HepG2 (cell line): Measurements from ENCODE around the gene DPY19L1. TPM values are rescaled to one million over a fixed set of nuclear protein-coding genes. Genes with fewer than 3 reads are reported as not detected.

ENCODE experiments used
- ATAD3A ChIP-seq: sonication (generic); formaldehyde crosslinking; IDR thresholded peaks from 2 replicates; pipeline ENCODE4 v1.4.0; 2020; ENCODE audit warnings: missing genetic modification reagents
- ATRX ChIP-seq: sonication (generic); formaldehyde crosslinking; IDR thresholded peaks from 2 replicates; pipeline ENCODE4 v1.4.0; 2020; ENCODE audit warnings: missing genetic modification reagents, borderline replicate concordance
- BCL6 ChIP-seq: IDR thresholded peaks from 2 replicates; pipeline ENCODE4 v1.6.1; 2016; ENCODE audit warnings: missing genetic modification reagents, missing compliant biosample characterization
- BRD4 ChIP-seq: sonication (generic); formaldehyde crosslinking; IDR thresholded peaks from 2 replicates; pipeline ENCODE4 v1.4.0; 2020; ENCODE audit warnings: missing genetic modification reagents
- CEBPB ChIP-seq: IDR thresholded peaks from 2 replicates; pipeline ENCODE4 v1.6.1; 2011; ENCODE audit warnings: low read depth, low read length, improper control_type of control experiment, borderline replicate concordance
- EP300 ChIP-seq, 3 experiments: sonication (generic) in 1 of 3; formaldehyde crosslinking in 1 of 3; IDR thresholded peaks; 2 replicates each; pipeline versions ENCODE4 v1.5.1 to v1.6.1; 2011 to 2020; ENCODE audit warnings: low read depth in 2 of 3, low read length in 2 of 3, borderline replicate concordance in 1 of 3, improper control_type of control experiment in 1 of 3, mild to moderate bottlenecking in 1 of 3, missing genetic modification reagents in 1 of 3, moderate library complexity in 1 of 3
- FOXO4 ChIP-seq: sonication (generic); formaldehyde crosslinking; conservative IDR thresholded peaks from 2 replicates; pipeline ENCODE4 v1.8.1; 2023; ENCODE audit warnings: missing genetic modification reagents
- GMEB2 ChIP-seq: IDR thresholded peaks from 2 replicates; pipeline ENCODE4 v1.6.1; 2016; ENCODE audit warnings: missing biosample characterization, missing genetic modification reagents, low read depth
- GZF1 ChIP-seq: sonication (generic); formaldehyde crosslinking; IDR thresholded peaks from 2 replicates; pipeline ENCODE4 v1.5.1; 2020; ENCODE audit warnings: mild to moderate bottlenecking, missing genetic modification reagents
- HDAC1 ChIP-seq: sonication (generic); formaldehyde crosslinking; IDR thresholded peaks from 2 replicates; pipeline ENCODE4 v1.5.1; 2020; ENCODE audit warnings: mild to moderate bottlenecking, missing genetic modification reagents
- JUNB ChIP-seq: sonication (generic); formaldehyde crosslinking; IDR thresholded peaks from 2 replicates; pipeline ENCODE4 v1.8.0; 2022; ENCODE audit warnings: missing genetic modification reagents, mild to moderate bottlenecking, borderline replicate concordance
- KMT2B ChIP-seq: IDR thresholded peaks from 2 replicates; pipeline ENCODE4 v1.6.1; 2016; ENCODE audit warnings: missing genetic modification reagents, missing compliant biosample characterization
- MZF1 ChIP-seq: sonication (generic); formaldehyde crosslinking; IDR thresholded peaks from 2 replicates; pipeline ENCODE4 v1.8.1; 2023; ENCODE audit warnings: mild to moderate bottlenecking, missing genetic modification reagents, borderline replicate concordance
- NR2F6 ChIP-seq, 2 experiments: IDR thresholded peaks; 2 replicates each; pipeline ENCODE4 v1.6.1; 2016; ENCODE audit warnings: antibody characterized with exemption in 1 of 2, mild to moderate bottlenecking in 1 of 2
- SNAPC5 ChIP-seq: sonication (generic); formaldehyde crosslinking; IDR thresholded peaks from 2 replicates; pipeline ENCODE4 v1.8.1; 2023; ENCODE audit warnings: mild to moderate bottlenecking, missing genetic modification reagents, borderline replicate concordance
- TCF7 ChIP-seq: sonication (generic); IDR thresholded peaks from 2 replicates; pipeline ENCODE4 v1.6.1; 2016; ENCODE audit warnings: antibody characterized with exemption, low read depth
- TRAFD1 ChIP-seq: sonication (generic); formaldehyde crosslinking; IDR thresholded peaks from 2 replicates; pipeline ENCODE4 v1.5.1; 2020; ENCODE audit warnings: missing genetic modification reagents, mild to moderate bottlenecking, borderline replicate concordance
- ZBTB25 ChIP-seq: IDR thresholded peaks from 2 replicates; pipeline ENCODE4 v1.6.1; 2018; ENCODE audit warnings: missing genetic modification reagents
- ZFAT ChIP-seq: sonication (generic); formaldehyde crosslinking; conservative IDR thresholded peaks from 2 replicates; pipeline ENCODE4 v1.8.1; 2023; ENCODE audit warnings: missing genetic modification reagents, inconsistent platforms
- ZNF17 ChIP-seq: sonication (generic); formaldehyde crosslinking; IDR thresholded peaks from 2 replicates; pipeline ENCODE4 v1.5.0; 2020; ENCODE audit warnings: mild to moderate bottlenecking, missing genetic modification reagents
- ZNF30 ChIP-seq: sonication (generic); formaldehyde crosslinking; IDR thresholded peaks from 2 replicates; pipeline ENCODE4 v1.5.0; 2020; ENCODE audit warnings: mild to moderate bottlenecking, missing genetic modification reagents
- ZNF367 ChIP-seq: sonication (generic); formaldehyde crosslinking; IDR thresholded peaks from 2 replicates; pipeline ENCODE4 v1.4.0; 2020; ENCODE audit warnings: missing genetic modification reagents, borderline replicate concordance
- ZNF549 ChIP-seq: sonication (generic); formaldehyde crosslinking; IDR thresholded peaks from 2 replicates; pipeline ENCODE4 v1.5.0; 2020; ENCODE audit warnings: missing genetic modification reagents
- ZNF570 ChIP-seq: sonication (generic); formaldehyde crosslinking; IDR thresholded peaks from 2 replicates; pipeline ENCODE4 v1.4.0; 2020; ENCODE audit warnings: mild to moderate bottlenecking, missing genetic modification reagents, borderline replicate concordance
- ZNF670 ChIP-seq: sonication (generic); formaldehyde crosslinking; IDR thresholded peaks from 2 replicates; pipeline ENCODE4 v1.8.0; 2022; ENCODE audit warnings: mild to moderate bottlenecking, missing genetic modification reagents, borderline replicate concordance
- ZNF879 ChIP-seq: sonication (generic); formaldehyde crosslinking; IDR thresholded peaks from 2 replicates; pipeline ENCODE4 v1.8.1; 2023; ENCODE audit warnings: missing genetic modification reagents
- polyA plus RNA-seq, 8 experiments: library from polyadenylated mRNA; depleted of rRNA in 3 of 8; stranded (reverse) in 7 of 8; unstranded in 1 of 8; fragments of >200 nt; fragmentation: Illumina TruSeq in 4 of 8; extraction: Trizol in 4 of 8; gene quantifications; 2 replicates each; pipeline versions ENCODE4 v1.2.1 to v1.2.3, GENCODE V29; 2011 to 2016; ENCODE audit warnings: low read depth in 4 of 8, missing spikeins in 1 of 8, mixed read lengths in 1 of 8; ENCODE audit not compliant: insufficient read depth in 1 of 8
- total RNA-seq, 5 experiments: library from RNA; depleted of rRNA; stranded (reverse); fragments of >200 nt; fragmentation: Illumina TruSeq; extraction: Trizol; gene quantifications; 2 replicates each; pipeline ENCODE4 v1.2.3, GENCODE V29; 2016; ENCODE audit warnings: low read depth in 1 of 5

The DPY19L1 gene
- total and polyA plus RNA-seq, 2 of the 13 experiments (the other 11 are each of a cell fraction or from before 2014, with no cell fraction given): 18.9 to 32.6 TPM

GRCh38 chr7:34939175-34939574, 98.1 kb downstream of the DPY19L1 start (continued):
- no peak for TF ChIP-seq ZNF30 (CRISPR knock-in tag)
- TF ChIP-seq EP300 (IDR thresholded peaks at IDR 0.05; ENCODE audit: low read depth in 2 of 2, low read length in 2 of 2): peak; percentile 38 to 76; a peak in 2 of 4 replicates
- peak; percentile 68; the same call in 1 of the 2 replicates for TF ChIP-seq EP300 (CRISPR knock-in tag; IDR thresholded peaks at IDR 0.05; ENCODE audit: borderline replicate concordance)
- TF ChIP-seq TCF7: no peak
- TF ChIP-seq HDAC1 (CRISPR knock-in tag): peak; percentile 51; the same call in 1 of the 2 replicates
- TF ChIP-seq GMEB2 (CRISPR knock-in tag): no peak
- no peak for TF ChIP-seq ZNF367 (CRISPR knock-in tag)
- TF ChIP-seq BCL6 (CRISPR knock-in tag): no peak; the same call in 1 of the 2 replicates
- no peak for TF ChIP-seq MZF1
- TF ChIP-seq NR2F6 (IDR thresholded peaks at IDR 0.05): no peak
- TF ChIP-seq NR2F6 (CRISPR knock-in tag; IDR thresholded peaks at IDR 0.05): peak; percentile 61; the same call in 1 of the 2 replicates
- peak; percentile 97 for TF ChIP-seq CEBPB
- TF ChIP-seq KMT2B (CRISPR knock-in tag): peak; percentile 61; the same call in 1 of the 2 replicates
- no peak for TF ChIP-seq ATAD3A (CRISPR knock-in tag)
- no peak for TF ChIP-seq FOXO4 (CRISPR knock-in tag)
- TF ChIP-seq ZNF570 (CRISPR knock-in tag): no peak
- no peak for TF ChIP-seq TRAFD1 (CRISPR knock-in tag)
- TF ChIP-seq ZBTB25 (CRISPR knock-in tag): no peak
- no peak for TF ChIP-seq ZNF879 (CRISPR knock-in tag)
- TF ChIP-seq ZFAT (CRISPR knock-in tag): no peak
- TF ChIP-seq ZNF549: no peak
- no peak for TF ChIP-seq JUNB (CRISPR knock-in tag)
- no peak for TF ChIP-seq ATRX (CRISPR knock-in tag)
- no peak for TF ChIP-seq BRD4 (CRISPR knock-in tag)
- no peak for TF ChIP-seq GZF1 (CRISPR knock-in tag)
- no peak for TF ChIP-seq ZNF670
- no peak for TF ChIP-seq SNAPC5 (CRISPR knock-in tag)
- no peak for TF ChIP-seq ZNF17 (CRISPR knock-in tag)
